Activated effector memory CD4-positive, alpha-beta T cell treated with Interleukin-2 at 50 U/mL for 16 hours (primary cell): ENCODE results near the gene NOM1.
"Not testable (repeated sequence)": the region's sequence is repeated elsewhere in the genome, so short reads cannot be mapped to it uniquely, and the experiment has no call there.

Experiments
- DNase-seq: peaks from one replicate; pipeline ENCODE4 v3.0.0-alpha.2; 2020

Gene NOM1, protein sequence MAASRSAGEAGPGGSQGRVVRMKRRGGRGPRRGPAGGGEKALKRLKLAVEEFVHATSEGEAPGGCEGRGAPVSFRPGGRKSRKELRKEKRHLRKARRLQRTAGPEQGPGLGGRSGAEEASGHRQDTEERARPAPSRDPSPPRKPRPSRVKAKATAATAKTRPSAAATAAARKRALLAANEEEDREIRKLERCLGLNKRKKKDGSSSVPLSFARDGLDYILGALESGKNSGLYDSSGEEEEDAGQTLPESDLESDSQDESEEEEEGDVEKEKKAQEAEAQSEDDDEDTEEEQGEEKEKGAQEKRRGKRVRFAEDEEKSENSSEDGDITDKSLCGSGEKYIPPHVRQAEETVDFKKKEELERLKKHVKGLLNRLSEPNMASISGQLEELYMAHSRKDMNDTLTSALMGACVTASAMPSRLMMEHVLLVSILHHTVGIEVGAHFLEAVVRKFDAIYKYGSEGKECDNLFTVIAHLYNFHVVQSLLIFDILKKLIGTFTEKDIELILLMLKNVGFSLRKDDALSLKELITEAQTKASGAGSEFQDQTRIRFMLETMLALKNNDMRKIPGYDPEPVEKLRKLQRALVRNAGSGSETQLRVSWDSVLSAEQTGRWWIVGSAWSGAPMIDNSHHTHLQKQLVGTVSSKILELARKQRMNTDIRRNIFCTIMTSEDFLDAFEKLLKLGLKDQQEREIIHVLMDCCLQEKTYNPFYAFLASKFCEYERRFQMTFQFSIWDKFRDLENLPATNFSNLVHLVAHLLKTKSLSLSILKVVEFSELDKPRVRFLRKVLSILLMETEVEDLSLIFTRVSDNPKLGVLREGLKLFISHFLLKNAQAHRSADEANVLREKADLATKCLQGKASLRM

DNA sequence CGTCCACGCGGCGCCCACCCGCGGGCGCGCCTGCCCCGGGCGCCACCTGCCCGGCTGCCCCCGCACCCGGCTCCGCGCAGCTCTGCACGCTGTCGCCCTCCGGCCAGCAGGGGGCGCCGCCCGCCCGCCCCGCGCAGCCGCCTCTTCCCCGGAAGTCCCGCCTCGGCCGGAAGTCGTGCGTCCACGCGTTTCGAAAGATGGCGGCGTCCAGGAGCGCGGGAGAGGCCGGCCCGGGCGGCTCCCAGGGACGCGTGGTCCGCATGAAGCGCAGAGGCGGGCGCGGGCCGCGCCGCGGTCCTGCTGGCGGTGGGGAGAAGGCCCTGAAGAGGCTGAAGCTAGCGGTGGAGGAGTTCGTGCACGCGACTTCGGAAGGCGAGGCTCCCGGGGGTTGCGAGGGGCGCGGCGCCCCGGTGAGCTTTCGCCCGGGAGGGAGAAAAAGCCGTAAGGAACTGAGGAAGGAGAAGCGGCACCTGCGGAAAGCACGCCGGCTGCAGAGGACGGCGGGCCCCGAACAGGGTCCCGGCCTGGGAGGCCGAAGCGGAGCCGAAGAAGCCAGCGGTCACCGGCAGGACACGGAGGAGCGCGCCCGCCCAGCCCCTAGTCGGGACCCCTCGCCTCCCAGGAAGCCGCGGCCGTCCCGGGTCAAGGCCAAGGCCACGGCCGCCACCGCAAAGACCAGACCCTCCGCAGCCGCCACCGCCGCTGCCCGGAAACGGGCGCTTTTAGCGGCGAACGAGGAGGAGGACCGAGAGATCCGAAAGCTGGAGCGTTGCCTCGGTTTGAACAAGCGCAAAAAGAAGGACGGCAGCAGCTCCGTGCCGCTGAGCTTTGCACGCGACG is at the start of gene NOM1:
Gene NOM1 (plus strand): TSS at position 172 of the 840 bp plus-strand sequence. CDS start 26 bp downstream, at position 198.
- DNase-seq: peak; percentile 86

DNA sequence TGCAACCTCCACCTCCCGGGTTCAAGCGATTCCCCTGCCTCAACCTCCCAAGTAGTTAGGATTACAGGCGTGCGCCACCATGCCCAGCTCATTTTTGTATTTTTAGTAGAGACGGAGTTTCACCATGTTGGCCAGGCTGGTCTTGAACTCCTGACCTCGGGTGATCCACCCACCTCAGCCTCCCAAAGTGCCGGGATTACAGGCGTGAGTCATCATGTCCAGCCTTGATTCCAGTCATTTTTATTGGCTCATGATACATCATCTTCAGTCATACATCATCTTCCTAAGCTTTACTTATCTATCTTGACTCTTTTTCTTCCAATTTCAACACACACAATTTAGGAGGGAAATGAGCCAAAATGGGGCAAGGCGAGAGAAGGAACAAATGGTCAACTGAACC is 49.4 kb upstream of the NOM1 start:
- not testable (repeated sequence) for DNase-seq

DNA sequence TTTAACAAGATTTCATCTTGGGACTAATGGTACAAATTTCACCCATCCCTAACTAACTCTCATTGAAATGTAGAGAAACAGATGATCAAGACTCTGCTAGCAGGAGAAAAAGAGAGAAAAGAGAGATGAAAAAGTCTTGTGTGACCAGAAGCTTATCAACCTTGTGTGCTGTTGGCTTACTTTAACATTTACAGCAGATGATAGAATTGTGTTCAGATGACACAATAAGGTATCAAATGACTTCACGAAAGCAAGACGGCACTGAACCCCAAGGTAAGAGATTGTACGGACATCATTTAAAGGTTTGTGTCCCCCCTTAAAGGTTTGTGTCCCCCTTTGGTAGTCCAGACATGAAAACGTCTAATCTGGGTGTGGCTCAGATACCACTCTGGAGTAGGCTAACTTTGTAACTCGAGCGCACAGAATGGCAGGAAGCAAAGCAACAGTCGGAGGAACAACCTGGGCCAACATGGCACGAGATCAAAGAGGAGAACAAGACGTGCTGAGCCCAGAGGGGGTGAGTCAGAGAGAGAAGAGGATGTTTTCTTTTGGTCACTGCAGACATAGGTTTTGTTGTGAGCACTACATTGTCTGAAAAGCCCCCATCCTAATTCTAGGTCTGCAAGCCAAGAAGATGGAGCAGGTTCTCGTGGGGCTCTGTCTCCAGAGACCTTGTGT is 46.1 kb upstream of the NOM1 start:
- peak; percentile 33 for DNase-seq

DNA sequence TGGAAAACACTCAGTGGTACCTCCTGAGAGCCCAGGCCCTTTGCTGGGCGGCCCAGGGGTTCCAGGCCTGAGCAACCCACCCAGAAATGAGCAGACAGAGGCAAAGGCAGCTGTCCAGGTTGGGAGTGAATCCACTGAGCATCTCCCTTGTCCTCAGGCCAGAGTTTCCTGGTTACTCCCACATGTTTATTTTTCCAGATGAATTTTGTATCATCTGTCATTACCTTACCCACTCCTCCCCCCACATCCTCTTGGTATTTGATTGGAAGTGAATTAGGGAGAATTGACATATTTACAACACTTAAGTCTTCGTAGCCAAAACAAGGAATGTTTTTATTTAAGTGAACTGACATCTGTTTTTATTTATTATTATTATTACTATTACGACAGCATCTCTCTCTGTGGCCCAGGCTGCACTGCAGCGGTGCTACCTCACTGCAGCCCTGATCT is 43.3 kb upstream of the NOM1 start:
- no peak for DNase-seq

DNA sequence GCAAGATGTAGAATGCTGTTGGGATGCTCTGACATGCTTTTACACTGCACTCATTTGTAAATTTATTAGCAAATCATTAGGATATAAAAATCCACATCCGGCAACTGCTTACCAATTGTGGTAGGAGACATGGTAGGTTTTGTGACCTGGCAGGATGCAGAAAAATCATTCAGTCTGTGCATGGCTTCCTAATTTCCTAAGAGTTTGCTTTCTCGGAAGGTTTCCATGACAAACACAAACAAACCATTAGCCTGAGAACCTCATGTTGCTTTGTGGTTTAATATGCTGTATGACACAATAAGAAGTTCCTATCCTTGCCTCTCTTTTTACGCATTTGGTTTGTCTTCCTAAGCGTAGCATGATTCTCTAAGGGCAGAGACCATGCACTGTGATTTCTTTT is 41.9 kb upstream of the NOM1 start:
- DNase-seq: no peak

DNA sequence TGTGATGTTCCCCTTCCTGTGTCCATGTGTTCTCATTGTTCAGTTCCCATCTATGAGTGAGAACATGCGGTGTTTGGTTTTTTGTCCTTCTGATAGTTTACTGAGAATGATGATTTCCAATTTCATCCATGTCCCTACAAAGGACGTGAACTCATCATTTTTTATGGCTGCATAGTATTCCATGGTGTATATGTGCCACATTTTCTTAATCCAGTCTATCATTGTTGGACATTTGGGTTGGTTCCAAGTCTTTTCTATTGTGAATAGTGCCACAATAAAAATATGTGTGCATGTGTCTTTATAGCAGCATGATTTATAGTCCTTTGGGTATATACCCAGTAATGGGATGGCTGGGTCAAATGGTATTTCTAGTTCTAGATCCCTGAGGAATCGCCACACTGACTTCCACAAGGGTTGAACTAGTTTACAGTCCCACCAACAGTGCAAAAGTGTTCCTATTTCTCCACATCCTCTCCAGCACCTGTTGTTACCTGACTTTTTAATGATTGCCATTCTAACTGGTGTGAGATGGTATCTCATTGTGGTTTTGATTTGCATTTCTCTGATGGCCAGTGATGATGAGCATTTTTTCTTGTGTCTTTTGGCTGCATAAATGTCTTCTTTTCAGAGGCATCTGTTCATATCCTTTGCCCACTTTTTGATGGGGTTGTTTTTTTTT is 39.8 kb upstream of the NOM1 start:
- not testable (repeated sequence) for DNase-seq

DNA sequence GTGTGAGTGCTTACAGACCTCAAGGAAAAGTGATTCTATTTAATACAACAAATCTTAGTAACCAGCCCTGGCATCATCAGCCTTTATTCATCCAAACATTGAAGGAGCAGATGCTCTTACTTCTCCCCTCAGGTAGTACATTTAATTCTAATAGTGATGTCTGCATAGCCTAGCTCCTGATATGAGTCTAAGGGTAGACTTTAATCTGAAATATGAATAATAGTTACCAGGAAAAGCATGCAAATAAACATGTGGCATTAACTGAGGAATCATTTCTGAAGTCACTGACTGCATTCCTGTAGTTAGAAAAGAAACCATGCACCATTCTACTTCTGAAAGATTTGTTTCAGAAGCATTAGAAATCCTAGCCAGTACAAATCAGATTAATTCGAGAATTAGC is 30.9 kb upstream of the NOM1 start:
- DNase-seq: no peak

DNA sequence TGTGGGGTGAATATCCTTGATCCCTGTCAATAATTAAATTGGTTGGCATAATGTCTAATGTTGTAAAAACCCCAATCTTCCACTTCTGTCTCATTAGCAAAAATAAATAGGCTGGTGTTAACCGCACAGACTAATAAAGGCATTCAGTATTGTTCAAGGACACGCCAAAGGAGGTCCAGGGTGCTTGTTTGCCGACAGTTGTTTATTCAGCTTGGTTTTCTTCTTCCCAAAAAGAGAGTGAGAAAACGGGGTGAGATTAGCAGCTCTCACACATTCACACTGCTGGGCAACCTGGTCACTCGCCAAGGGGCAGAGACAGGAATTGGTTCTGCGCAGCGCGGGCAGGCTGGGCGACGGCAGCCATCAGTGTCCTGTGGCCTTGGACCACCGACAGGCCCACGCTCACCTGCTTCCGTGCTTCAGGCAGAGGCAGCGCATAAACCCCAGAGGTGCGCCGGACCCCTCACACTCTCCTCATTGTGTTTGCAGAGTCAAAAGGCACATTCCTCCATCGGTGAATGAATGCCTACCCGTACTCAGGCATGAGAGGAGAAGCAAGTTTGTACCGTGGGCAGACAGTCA is 30.3 kb upstream of the NOM1 start:
- DNase-seq: no peak

DNA sequence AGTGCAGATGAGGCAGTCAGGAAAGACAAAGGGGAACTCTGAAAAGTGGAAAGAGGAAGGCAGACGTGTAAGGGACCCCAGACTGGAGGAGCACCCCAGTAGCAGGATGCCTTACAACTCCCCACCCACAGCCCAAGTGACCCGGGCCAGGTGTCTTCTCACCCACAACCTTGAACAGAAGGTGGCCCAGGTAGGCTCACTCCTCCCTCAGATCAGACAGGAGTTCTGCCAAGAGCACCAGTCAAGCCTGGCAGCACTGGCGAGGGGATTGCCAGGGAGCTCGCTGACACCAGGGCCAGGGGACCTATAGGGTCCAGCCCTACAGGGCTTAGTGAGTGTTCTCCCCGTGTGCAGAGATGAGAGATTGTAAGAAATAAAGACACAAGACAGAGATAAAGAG is 29.4 kb upstream of the NOM1 start:
- no peak for DNase-seq

DNA sequence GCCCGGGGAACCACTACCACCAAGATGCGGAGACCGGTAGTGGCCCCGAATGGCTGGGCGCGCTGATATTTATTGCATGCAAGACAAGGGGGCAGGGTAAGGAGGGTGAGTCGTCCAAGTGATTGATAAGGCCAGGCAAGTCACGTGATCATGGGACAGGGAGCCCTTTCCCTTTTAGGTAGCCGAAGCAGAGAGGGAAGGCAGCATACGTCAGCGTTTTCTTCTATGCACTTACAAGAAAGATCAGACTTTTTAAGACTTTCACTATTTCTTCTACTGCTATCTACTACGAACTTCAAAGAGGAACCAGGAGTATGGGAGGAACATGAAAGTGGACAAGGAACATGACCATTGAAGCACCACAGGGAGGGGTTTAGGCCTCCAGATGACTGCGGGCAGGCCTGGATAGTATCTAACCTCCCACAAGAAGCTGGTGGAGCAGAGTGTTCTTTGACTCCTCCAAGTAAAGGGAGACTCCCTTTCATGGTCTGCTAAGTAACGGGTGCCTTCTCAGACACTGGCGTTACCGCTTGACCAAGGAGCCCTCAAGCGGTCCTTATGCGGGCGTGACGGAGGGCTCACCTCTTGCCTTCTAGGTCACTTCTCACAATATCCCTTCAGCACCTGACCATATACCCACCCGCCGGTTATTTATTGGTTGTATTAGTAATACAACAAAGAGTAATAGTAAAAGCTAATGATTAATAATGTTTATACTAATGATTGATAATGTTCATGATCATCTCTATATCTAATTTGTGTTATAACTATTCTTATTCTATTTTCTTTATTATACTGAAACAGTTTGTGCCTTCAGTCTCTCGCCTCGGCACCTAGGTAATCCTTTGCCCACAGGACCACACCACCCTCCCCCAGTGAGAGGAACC is 28.8 kb upstream of the NOM1 start:
- DNase-seq: not testable (repeated sequence)

DNA sequence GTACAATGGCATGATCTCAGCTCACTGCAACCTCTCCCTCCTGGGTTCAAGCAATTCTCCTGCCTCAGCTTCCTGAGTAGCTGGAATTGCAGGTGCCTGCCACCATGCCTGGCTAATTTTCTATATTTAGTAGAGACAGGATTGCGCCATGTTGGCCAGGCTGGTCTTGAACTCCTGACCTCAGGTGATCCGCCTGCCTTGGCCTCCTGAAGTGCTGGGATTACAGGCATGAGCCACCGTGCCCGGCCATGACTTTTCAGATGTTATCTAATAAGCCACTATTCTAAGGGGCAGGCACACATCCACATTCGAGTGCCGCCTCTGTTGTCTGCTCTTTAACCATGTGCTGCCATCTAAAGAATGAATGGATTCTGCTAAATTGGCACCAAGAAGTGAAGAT is 27.2 kb upstream of the NOM1 start:
- not testable (repeated sequence) for DNase-seq

DNA sequence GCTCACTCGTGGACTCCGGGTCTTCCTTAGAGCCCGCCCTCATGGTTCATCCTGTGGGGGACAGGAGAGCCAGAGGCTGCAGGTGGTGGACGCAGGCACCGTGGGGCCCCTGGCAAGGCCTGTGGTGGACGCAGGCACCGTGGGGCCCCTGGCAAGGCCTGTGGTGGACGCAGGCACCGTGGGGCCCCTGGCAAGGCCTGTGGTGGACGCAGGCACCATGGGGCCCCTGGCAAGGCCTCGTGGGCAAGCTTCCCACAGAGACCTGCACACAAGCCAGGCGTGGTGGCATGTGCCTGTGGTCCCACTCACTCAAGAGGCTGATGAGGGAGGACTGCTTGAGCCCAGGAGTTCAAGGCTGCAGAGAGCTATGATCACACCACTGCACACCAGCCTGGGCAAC is 23.7 kb upstream of the NOM1 start:
- not testable (repeated sequence) for DNase-seq

DNA sequence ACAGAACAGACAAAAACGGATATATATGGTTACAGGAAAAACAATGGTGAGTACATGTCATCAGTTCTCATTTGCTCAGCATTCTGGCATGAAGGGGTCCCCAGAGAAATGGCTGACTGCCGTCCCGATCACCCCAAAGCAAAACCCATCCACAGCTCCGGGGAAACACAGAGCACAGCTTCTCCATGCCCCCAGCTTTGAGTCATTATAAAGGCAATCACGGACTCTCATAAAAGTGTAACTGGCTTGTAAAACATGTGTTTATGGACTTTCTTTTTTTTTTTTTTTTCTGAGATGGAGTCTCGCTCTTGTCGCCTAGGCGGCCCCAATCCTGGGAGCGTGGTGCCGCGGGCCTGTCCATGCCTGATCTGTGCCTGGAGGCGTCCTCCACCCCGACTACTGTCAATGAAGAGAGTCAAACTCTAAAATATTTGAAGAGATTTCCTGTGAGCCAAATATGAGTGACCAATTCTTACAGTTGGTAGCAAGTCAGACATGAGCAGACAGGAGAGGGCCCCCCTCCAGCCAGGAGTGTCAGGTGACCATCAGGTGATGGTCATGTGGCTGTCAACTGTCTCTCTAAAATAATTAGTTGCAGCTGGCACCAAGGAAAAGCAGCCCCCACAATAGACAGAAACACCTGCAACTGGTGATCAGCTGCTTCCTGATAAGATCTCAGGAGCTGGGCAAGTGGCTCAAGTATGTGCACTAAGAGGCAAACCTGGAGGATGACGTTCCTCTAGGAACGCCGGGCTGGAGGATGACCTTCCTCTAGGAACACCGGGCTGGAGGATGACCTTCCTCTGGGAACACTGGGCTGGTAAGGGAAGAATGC is 21.7 kb upstream of the NOM1 start:
- DNase-seq: no peak

DNA sequence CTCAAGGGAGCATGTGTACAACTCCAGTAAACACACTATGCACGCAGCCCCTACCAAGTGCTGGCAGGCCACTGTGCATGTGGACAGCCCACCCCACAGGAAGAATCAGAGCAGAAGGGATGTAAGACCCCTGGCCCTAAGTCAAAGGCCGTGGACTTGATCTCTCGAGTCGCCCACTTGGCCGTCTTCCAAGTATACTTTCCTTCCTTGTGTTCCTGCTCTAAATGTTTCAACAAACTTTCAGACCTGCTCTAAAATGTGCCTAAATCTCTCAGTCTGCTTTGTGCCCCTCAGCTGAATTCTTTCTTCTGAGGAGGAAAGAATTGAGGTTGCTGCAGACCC is 21.1 kb upstream of the NOM1 start:
- no peak for DNase-seq

DNA sequence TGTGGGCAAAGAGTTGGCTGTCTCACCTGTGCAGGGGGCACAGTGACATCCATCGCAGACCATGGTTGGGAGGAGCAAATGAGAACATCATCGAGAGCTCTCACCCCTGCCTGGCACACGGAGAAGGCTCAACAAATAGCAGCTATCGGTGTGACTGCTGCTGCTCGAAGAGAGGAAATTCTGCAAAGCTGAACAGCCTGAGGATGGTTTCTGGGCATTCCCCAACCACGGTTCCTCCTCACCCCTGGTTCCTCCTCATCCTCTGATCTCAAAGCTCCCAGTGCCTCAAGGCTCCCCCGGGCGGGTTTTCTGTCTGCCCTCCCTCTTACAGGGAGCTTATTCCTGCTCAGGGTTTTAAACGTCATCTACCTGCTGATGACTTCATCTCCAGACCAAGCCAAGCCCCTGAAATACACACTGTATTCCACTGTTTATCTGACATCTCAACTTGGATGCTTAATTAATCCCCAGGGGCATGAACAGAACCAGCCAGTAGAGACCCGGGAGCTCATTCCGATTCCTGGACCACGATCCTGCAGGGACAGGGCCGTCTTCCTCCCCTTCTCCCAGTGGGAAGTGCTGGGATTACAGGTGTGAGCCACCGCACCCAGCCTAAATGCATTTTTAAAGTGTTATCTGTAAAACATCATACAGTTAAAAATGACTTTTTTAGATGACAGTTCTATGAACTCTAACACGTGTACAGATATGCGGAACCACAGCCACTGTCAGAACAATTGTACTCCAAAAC is 19.5 kb upstream of the NOM1 start:
- DNase-seq: no peak

DNA sequence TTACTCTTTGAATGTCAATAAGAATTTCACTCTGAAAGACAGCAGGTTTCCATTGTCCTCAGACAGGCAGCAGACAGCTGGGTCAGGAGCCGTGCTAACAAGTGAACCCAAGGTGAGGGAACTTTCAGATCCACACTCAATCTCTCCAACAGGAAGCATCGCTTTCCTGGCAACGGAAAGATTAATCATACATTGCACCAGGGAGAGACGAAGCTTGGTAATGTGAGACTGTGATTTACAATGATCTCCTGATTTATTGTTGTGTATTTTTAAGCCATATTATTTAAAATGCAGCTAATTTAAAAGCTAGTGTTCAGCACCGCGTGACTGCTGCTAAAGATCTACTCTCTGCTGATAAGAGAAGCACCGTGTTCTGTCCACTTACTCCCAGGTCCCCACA is 17.5 kb upstream of the NOM1 start:
- DNase-seq: no peak

DNA sequence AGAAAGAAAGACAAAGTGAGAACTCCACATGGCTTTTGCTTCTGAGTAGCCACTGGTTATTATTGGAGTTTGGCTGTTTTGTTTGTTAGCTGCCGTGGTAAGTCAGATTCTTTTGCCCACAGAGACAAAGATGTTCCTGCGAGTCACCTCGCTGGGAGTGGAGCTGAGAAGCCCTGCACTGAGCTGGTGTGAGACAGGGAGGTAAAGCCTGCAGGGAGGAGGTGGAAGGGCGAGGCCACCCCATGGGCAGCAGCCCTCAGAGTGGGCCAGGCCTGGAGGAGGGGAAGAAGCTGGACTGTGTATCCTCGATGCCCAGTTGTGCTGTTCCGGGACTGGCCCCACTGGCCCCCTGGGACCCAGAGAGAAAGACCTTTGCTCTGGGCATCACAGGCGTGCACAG is 14.3 kb upstream of the NOM1 start:
- no peak for DNase-seq

DNA sequence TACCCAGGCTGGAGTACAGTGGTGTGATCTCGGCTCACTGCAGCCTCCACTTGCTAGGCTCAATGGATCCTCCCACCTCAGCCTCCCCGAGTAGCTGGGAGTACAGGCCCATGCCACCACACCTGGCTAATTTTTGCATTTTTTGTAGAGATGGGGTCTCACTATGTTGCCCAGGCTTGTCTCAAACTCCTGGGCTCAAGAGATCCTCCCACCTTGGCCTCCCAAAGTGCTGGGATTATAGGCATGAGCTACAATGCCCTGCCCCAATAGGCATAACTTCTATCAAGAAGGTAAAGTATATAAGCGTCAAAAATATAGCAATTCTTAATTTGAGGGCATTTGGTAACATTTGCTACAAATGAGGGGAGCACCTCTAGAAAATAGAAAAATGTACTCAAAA is 12.7 kb upstream of the NOM1 start:
- DNase-seq: not testable (repeated sequence)
